HG03039 (cell line): ENCODE data around the gene NFE2L2.
"Not testable (repeated sequence)": the region's sequence is repeated elsewhere in the genome, so short reads cannot be mapped to it uniquely, and the experiment has no call there.

ENCODE experiments used
- ATAC-seq: cut with Tn5 transposase; IDR thresholded peaks from one replicate; pipeline ENCODE4 v1.9.1; 2021; ENCODE audit warnings: mild to moderate bottlenecking, moderate library complexity; ENCODE audit not compliant: unreplicated experiment

NFE2L2 gene

DNA sequence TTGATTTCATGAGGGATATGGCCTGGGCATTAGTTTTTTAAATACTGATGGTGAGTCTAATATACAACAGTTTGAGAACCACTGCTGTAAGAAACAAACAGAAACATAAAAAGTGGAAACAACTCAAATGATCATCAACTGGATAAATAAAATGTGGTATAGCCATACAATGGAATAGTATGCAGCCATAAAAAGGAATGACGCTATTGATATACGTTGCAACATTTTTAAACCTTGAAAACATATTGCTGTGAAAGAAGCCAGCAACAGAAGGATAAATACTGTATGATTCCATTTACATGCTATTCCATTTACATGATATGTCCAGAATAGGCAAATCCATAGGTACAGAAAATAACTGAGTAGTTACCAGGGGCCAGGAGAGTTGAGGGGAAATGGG lies 6.5 kb downstream of the NFE2L2 start:
- no peak for ATAC-seq

DNA sequence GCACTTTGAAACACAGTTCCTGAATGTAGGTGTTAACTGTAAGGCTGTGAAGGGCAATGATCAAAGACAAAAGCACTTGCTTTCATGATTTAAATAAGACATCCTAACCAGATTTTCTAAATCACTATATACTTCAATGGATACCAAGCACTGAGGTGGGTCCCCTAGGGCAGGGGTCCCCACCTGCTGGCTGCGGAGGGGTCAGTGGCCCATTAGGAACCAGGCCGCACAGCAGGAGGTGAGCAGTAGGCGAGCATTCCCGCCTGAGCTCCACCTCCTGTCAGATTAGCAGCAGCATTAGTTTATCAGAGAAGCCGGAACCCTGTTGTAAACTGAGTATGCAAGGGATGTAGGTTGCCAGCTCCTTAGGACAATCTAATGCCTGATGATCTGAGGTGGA lies 7.1 kb downstream of the NFE2L2 start:
- no peak for ATAC-seq

DNA sequence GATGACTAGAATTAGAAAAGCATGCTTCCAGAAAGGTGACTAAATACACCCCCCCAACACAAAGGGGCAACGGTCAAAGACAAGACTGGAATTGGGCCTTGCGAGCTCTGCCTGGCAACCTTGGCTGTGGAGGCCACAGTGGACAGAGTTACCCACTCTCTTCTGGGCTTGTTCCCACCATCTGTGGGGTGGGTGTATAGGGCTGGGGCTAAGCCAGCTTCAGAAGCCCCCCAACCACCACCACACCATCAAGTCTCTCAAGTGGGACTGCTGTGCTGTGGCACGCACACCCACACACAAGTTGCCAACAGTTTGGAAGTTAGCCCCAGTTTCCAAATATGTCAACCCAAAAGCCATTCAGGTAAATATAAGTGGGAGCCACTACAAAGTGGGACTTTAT lies 7.8 kb downstream of the NFE2L2 start:
- no peak for ATAC-seq

DNA sequence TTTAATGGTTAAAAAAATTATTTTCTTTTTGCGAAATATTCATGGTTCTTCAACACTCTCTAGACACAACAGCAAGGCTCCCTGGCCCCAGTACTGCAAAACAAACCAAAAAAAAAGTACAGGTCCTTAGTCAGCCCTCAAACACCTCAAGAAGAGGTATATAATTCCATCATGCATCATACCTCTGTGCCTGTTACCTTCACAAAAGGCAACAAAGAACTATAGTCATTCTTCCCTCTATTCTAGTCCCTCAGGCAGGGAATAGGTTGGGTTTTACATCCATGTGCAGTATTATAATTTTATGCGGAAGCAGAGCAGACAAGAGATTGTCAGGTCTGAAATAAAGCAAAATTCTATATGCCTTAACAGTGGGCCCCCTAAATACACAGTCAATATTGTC lies 8.5 kb downstream of the NFE2L2 start:
- no peak for ATAC-seq

DNA sequence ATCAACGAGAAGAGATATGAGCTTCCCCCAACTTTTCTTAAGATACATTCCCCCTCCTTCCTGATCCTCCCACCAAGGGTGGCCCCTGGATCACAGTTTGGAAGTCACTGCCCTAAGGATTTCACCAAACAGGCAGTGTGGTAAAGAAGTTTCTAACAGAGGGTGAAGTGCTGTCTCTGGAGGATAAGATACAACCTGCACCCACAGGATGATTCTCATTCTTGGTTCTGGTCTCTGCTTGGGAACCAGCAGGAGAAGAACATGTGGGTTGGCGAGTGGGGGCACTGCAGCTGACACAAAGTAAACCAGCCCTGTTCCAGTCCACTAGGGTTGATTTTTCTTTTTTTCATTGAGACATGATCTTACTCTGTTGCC lies 9.3 kb downstream of the NFE2L2 start:
- ATAC-seq: no peak

DNA sequence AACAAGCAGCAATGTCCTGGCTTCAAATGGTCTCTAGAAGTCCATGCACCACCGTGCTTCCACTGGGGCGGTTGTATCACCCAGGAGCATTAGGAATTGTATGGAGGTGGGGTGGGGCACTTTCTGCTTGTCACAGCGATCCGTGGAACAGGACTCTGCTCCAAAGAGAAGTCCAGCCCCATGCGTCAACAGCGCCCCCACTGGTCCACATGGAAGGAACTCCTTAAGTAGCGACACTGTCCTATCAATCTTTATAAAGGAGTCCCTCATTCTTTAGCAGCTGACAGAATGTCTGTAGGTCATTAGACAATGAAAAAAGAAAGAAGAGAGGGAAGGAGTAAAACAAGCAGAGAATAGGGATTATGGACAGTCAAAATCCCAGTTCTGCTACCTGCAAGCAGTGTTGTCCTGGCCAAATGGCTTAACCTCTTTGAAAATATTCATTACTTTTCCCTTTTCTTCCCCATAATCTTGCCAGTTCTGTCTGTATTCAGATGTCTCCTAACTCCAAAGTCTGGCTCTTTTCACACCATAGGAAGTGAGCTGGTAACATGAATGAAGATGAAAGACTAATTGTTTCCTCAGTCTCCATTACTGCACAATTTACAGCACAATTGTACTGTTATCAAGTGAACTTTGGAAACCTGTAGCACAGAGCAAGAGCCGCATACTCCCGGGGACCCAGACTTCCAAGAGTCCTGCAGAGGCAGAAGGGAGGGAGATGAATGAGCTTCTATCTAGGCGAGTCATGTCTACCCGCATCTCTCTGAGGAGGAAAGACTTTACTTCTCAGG lies 9.9 kb downstream of the NFE2L2 start:
- ATAC-seq: no peak

DNA sequence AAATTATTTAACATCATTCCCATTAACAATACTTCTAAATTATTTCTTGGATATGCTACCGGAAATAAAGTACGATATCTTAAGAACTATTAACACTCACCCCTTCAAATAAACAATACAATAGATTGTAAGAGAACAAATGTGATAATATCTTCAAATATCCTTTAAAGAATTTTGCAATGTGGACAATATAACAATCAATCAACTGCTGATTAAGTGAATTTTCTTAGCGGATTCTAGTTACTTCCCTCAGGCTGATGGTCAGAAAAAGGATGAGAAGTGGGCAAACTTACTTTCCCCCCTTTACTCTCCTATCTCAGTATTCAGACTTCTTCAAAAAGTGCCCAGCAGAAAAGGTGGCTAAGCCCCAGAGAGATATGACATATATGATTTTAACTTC lies 10.8 kb downstream of the NFE2L2 start:
- ATAC-seq: no peak

DNA sequence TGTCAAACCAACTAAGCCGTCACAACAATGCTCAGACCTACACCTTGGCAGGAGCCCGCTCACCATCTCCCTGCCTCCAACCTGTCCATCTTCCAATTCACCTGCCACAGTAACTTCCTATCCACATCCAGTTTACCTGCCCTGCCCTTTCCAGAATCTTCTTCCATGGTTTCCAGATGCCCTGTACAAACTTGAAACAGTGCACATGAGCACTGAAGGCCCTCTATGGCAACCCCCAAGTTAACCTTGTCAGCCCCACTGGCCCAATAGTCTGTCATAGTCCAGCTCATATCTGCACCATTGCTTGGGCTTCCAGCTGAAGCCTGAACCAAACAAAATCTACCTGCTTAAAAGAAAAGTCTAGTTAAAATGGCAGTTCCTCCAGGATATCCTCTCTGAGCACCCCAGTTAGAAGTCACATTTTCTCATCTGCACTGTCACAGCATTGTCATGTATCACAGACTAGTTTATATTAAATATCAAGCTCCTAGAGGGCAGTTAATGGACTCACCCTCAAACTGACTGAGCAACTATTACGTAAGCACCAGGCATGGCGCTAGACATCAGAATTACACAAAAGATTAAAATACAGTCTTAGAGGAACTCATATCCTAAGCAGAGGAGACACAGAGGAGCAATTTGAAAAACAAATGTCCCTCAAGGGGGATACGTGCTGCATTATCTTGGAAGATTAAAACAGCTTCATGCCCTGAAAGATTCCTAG lies 11.6 kb downstream of the NFE2L2 start:
- no peak for ATAC-seq

DNA sequence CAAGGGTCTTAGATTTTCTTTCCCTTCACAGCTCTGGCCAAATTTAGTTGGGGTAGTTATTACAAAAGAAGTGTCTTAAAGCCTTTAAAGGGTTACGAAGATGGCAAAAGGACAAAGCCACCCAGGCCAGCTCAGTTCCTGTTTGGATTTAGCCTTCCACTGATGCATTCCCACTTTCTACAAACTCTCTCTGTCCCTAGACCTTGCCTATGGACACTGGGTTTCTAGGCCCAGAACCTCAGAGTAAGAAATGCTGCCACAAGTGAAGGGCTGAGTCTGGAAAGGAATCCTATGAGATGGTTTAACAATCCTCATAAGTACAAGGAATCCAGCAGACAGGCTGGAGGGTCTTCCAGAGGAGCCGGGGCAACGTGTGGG lies 13.4 kb downstream of the NFE2L2 start:
- no peak for ATAC-seq

DNA sequence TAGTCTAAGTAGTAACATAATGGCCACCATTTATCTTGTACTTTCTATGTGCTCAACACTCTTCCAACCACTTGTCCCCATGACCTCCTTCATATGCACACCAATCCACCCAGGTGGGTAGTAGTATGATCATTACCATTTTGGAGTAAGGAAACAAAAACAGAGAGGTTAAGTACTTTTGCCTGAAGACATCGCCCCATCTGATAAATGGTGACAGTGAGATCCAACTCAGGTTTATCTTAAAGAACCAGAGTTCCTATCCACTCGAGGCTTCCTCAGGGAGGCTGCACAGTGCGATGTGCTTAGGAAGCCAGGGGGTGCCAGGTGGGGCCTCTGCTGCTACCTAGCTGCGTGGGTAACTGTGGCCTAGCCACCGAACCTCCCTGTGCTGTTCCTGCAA lies 14.1 kb downstream of the NFE2L2 start:
- no peak for ATAC-seq

DNA sequence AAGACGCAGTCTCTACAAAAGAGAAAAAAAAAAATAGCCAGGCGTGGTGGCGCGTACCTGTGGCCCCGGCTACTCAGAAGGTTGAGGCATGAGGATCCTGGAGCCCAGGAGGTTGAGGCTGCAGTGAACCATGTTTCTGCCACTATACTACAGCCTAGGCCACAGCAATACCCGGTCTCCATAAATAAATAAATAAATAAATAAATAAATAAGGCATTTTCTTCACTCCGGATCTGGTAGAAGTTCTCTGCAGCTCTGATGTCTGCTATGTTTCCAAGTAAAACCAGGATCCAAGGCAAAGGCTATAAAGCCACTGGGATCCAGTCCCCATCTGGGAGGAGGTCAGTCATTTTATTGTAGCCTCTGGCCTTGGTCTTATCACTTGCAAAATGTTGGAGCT lies 15.5 kb downstream of the NFE2L2 start:
- ATAC-seq: no peak

DNA sequence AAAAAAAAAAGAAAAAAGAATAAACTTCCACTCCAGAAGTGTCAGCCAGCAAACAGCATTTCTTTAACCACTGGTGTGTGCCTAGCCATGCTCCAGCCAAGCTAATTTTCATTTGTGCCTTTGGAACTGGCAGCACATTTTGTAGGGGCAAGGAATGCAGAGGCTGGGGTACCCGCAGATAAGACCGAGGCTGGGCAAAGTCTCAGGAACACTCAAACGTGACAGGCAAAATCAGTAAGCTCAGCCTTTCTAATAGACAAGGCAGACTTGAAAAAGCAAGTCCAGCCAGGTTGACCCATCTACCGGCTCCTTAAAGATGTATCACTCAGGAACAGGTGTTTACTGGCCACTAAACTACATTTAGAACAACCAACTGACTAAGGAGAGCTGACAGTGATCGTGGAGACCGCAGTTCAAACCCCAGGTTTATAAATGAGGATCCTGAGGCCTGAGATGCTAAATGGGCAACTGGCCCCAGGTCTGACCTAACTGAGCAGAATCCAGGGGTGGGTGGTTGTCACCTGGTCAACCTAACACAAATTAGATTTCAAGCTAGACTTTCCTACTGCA lies 16.7 kb downstream of the NFE2L2 start:
- no peak for ATAC-seq

DNA sequence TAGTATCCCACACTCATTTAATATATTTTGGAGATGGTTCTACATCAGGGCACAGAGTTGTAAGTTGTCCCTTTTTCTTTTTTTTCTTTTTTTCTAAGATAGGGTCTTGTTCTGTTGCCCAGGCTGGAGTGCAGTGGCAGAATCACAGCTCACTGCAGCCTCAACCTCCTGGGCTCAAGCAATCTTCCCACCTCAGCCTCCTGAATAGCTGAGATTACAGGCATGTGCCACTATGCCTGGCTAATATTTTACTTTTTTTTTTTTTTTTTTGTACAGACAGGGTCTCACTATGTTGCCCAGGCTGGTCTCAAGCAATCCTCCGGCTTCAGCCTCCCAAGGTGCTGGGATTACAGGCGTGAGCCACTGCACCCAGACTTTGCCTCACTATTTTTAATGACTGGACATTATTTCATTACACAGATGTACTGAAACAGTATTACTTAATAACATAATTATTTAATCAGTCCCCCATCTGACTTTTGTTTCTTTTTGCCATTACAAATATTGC lies 17.9 kb downstream of the NFE2L2 start:
- ATAC-seq: not testable (repeated sequence)

DNA sequence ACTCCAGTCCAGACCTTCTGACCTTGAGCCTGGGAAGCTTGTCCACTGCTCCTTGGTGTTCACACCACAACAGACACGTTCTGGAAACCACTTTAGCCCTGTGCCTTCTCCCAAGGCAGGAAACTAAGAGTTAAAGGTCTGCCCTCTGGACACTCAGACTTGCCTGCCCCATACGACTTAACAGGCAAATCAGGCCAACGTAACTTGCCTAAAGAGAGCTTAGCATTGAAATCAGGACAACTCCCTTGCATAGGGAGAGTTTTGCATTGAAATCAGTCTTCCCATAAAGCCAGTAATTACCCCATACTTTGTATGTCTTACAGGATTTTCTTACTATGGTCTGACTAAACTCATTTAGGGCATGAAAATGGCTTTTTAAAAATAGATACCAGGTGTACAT lies 18.5 kb downstream of the NFE2L2 start:
- ATAC-seq: no peak

DNA sequence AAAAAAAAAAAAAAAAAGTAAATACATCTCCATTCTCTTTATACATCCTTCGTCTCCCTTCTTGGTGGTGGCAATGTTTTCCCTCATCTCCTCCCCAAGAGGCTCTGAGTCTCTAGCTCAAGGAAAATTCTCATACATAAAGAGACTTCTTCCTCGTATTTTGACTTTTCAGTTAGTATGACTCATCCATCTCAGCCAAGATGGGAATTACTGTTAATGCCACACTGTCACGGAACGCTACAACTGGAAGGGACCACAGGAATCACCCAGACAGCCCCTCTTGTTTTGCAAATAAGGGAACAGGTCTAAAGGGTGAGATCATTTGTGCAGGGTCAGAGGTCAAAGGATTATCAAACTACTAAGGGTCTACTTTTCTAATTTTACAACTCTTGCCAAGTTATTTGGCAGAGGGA lies 19.5 kb downstream of the NFE2L2 start:
- no peak for ATAC-seq

DNA sequence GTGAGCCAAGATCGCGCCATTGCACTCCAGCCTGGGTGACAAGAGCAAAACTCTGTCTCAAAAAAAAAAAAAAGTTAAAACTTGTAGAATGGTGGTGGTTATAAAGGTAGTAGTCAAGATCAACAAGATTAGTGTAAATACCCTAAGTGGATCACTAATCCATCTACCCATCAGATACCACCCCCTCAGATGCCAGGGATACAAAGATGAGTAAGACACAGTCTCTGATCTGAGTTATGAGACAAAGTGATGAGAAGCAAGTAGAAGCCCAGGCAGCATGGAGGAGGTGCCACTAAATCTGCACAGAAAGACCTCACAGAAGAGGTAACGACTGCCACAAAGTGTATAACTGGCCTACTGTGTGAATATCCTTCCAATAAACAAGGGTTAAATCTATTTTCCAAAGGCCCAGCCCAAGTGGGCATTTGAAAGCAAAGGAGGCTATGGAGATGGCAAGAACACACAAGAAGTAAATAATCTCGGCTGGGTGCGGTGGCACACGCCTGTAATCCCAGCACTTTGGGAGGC lies 20.2 kb downstream of the NFE2L2 start:
- ATAC-seq: no peak

DNA sequence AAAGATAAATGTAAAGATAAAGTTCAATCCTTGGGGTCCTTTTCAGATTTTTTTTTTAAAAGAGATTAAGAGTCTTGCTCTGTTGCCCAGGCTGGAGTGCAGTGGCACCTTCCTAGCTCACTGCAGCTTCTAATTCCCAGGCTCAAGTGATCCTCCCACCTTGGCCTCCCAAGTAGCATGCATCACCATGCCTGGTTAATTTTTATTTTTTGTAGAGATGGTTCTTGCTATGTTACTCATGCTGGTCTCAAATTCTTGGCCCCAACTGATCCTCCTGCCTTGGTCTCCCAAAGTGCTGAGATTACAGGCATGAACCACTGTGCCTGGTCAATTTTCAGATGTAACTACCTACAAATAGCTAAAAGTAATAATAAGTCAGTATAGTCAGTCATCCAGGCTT lies 21.1 kb downstream of the NFE2L2 start:
- ATAC-seq: no peak

DNA sequence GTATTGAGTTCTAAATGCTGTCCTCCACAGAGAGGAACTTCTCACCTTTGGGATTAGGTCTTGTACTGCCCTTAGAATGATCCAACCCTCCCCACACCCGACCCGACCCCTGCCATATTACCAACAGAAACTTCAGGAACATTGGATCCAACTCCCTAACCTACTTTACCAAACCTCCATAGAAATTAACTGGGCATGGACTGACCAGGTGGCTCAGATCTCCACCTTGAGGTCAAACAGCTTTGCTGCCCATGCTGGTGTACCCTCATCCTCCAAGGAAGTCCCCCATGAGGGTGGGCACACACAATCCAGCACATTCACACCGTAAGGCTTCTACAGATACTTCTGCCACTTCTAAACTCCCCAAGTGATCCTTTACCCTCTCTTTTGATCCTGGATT lies 21.5 kb downstream of the NFE2L2 start:
- ATAC-seq: no peak

DNA sequence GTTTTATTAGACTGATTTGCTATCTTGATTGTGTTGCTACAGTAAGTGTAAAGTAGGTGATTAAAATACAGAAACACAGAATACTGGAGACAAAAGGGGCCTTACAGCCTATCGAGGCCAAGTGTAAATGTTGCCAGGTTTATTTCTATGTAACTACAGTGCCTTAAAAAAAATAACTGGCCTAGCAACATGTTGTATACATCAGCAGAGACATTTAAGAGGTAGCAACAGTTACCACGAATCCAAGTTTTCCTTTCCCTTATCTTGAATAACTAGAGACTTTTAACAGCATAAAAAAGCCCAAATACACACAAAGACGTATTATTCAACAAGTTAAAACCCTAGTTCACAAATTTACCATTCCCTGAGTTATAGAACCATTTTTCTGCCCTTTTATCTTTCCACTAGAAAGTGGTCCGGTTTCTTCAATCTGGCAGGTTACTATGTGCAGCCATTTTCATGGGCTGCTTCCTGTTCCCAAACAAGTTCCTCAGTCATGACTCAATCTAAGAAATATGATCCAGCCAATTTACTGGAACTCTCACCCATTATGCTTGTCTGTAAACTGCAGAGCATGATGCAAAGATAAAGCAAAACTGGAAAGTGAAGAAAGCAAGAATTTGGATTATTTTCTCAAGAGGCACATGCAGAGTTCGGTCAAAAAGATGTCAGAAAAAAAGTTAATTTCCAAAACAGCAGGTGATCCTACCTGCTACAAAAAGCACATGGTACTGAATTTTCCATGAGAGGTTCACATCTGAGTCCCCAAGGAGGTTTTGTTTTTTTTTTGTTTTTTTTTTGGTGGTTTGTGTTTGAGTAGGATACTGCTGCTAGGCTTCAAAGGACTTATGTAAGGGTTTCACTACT lies 22.2 kb downstream of the NFE2L2 start:
- no peak for ATAC-seq

DNA sequence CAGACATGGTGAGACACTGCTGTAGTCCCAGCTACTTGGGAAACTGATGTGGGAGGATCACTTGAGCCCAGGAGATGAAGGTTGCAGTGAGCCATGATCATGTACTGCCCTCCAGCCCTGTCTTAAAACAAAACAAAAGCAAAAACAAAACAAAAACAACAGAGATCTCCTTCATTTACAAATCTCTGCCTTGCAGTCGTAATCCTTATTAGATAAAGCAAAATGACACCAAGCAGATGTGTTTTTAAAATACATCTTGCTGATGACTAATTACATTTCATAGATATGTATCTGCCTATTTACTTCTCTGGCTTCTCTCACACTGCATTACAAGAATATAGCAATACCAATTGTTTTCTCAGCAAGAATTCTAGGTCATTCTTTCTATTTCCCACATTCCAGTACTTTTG lies 22.8 kb downstream of the NFE2L2 start:
- no peak for ATAC-seq
